Testis (tissue), 2 donors: ENCODE data around the gene GPANK1.

Experiments used
- POLR2A ChIP-seq: fragments of 450-650 bp; IDR thresholded peaks from one replicate; pipeline ENCODE4 v1.6.1; 2017; ENCODE audit warnings: antibody characterized with exemption, mild to moderate bottlenecking, moderate library complexity
- TF ChIP-seq, protein P1 (sequence below), 3 experiments: fragments of 450-650 bp in 2 of 3; fragments of 200-600 bp in 1 of 3; sonication (generic) in 1 of 3; IDR thresholded peaks; one replicate each; pipeline ENCODE4 v1.5.1; 2016 to 2019; ENCODE audit warnings: antibody characterized with exemption in 3 of 3, mild to moderate bottlenecking in 2 of 3, moderate library complexity in 1 of 3

DNA sequence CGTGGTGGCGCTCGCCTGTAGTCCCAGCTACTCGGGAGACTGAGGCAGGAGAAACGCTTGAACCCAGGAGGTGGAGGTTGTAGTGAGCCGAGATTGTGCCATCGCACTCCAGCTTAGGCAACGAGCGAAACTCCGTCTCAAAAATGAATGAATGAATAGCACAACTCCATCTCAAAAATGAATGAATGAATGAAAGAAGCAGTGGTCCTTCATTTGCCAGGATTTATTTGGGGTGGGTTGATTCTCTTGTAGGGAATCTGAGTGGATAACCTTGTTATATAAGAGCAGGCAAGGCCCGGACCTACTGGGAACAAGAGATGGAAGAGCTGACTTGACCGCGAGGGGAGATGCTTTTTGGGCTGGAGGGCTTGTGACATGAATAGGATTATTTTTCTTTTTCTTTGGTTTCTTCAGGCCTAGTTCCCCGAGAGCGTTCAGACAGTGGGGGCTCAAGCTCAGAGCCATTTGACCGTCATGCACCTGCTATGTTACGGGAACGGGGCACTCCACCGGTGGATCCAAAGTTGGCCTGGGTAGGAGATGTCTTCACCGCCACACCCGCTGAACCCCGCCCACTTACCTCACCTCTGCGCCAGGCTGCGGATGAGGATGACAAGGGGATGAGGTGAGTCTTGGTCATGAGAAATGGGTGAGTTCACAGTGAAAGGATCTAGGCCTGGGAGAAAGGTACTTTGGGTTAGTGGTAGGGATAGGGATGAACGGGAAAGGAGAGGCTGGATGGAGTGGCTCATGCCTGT is 34.4 kb downstream of the GPANK1 start:
- TF ChIP-seq, protein P1, sequence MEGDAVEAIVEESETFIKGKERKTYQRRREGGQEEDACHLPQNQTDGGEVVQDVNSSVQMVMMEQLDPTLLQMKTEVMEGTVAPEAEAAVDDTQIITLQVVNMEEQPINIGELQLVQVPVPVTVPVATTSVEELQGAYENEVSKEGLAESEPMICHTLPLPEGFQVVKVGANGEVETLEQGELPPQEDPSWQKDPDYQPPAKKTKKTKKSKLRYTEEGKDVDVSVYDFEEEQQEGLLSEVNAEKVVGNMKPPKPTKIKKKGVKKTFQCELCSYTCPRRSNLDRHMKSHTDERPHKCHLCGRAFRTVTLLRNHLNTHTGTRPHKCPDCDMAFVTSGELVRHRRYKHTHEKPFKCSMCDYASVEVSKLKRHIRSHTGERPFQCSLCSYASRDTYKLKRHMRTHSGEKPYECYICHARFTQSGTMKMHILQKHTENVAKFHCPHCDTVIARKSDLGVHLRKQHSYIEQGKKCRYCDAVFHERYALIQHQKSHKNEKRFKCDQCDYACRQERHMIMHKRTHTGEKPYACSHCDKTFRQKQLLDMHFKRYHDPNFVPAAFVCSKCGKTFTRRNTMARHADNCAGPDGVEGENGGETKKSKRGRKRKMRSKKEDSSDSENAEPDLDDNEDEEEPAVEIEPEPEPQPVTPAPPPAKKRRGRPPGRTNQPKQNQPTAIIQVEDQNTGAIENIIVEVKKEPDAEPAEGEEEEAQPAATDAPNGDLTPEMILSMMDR (IDR thresholded peaks at IDR 0.05), result no peak
- TF ChIP-seq POLR2A, result no peak
